Femur (tissue), 1 donor: ENCODE data around the gene H2BW1.
"Not testable (repeated sequence)": the region's sequence is repeated elsewhere in the genome, so short reads cannot be mapped to it uniquely, and the experiment has no call there.

ENCODE experiments used
- DNase-seq: peaks from one replicate; pipeline ENCODE4 v3.0.0-alpha.2; 2017

H2BW1 gene, protein sequence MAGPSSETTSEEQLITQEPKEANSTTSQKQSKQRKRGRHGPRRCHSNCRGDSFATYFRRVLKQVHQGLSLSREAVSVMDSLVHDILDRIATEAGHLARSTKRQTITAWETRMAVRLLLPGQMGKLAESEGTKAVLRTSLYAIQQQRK

DNA sequence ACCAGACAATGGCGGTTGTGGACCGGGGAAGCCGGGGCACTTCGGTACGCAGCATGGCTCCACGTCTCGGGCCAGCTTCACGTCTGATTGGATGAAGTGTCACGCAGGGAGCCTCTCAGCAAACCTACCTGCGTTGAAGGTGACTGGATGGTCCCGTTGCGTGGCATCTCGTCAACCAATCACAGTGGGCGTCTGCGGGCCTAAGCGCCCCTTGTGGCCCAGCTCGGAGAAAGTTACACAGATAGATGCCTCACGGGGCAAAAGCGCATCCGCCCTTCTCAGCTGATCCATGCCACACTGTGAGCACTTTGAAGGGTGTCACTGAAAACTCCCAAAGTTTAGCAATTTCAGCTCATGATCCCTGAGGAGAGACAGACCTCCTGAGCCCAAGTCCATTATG is at the start of gene H2BW1:
Gene H2BW1, minus strand, starts transcription at position 103 of the 400 bp plus-strand sequence. CDS start 132 bp downstream, outside the sequence.
- no peak for DNase-seq

DNA sequence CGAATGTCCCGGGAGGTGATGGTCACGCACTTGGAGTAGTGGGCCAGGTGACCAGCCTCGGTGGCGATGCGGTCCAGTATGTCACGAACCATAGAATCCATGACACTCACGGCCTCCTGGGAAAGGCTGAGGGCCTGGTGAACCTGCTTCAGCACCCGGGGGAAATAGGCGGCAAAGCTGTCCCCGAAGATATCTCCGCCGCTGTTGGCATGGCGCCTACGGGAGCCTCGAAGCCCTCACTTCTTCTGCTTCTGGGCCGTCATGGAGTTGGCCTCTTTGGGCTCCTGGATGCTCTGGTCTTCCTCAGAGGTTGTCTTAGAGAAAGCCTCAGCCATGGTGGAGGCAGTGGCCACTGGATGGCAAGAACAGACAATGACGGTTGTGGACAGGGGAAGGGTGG is 49.1 kb upstream of the H2BW1 start:
- DNase-seq: not testable (repeated sequence)

DNA sequence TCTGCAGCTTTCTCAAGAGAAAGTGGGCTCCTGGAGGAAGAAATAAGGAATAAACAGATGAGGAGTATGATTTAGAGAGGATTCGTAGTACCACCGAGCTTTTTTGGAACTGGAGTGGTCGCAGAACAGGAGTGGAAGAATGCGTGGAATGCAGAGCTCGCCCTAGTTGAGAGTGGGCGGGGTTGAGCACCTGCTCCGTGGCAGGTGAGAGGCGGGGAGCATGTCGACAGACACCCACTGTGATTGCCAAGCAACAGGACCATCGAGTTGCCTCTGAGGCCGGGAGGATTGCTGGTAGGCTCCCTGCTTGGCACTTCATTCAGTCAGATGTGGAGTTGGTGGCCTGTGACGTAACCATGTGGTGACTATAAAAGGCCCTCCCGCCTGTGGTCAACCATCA is 41.4 kb upstream of the H2BW1 start:
- not testable (repeated sequence) for DNase-seq

DNA sequence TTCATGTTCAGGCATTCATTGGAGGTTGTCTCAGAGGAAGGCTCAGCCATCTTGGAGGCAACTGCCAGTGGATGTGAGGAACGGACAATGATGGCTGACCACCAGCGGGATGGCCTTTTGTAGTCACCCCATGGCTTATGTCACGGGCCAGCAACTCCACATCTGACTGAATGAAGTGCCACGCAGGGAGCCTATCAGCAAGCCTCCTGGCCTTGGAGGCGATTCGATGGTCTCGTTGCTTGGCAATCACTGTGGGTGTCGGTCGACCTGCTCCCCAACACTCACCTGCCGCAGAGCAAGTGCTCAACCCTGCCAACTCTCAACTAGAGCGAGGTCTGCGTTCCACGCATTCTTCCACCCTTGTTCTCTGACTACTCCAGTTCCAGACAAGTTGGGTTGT is 33.7 kb upstream of the H2BW1 start:
- no peak for DNase-seq

DNA sequence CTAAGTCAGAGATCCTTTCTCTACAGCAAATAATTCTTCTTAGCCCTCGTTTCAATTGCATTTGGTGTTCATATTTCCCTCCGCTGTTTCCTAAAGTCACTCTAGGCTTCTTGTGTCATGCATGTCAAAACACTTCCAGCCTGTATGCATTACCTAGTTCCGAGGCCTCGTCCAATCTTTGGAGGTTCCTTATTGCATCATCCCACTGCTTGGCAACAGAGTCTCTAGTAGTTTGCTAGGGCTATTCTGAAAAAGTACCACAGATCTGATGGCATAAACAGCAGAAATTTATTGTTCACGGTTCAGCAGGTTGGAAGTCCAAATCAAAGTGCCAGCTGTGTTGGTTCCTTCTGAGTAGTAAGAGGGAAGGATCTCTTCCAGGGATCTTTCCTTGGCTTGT is 32.1 kb upstream of the H2BW1 start:
- DNase-seq: no peak

DNA sequence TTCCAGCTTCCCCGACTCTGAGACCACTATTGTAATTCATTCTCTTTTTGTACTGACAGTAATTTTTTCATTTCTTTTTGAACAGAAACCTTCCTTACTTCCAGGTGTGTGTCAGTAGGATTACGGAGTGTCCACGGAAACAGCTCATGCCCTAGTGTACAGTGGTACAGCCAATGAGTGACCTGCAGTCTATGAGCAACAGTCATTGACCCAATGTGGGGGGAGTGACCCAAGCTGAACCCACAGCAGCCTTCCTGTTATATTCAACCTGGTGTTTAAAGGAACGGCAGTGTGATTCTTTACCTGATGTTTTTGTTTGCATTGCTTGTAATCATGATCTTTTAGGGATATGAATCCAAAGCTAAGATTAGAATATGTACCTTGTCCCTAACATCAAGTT is 27.5 kb upstream of the H2BW1 start:
- DNase-seq: no peak

DNA sequence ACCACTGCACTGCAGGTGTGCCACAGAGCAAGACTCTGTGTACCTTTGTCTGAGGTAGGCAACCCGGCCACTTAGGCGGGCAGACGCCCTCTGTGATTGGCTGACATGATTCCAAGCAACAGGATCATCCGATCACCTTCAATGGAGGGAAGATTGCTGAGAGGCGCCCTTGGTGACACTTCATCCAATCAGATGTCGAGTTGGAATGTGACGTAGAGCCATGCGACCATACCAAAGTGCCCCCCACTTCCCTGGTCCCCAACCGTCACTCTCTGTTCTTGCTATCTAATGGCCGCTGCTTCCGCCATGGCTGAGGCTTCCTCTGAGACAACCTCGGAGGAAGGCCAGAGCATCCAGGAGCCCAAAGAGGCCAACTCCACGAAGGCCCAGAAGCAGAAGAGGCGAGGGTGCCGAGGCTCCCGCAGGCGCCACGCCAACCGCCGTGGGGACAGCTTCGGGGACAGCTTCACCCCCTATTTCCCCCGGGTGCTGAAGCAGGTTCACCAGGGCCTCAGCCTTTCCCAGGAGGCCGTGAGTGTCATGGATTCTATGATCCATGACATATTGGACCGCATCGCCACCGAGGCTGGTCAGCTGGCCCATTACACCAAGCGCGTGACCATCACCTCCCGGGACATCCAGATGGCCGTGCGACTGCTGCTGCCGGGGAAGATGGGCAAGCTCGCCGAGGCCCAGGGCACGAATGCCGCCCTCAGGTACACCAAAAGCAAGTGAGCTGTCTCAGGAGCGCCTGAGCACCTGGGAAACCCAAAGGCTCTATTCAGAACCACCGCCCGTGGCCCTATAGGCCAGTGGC is 26.4 kb upstream of the H2BW1 start, which contains the start of gene H2BW2:
Gene H2BW2, plus strand, starts transcription at position 268 of the 817 bp plus-strand sequence. Its CDS starts 39 bp downstream, at position 307.
- no peak for DNase-seq

DNA sequence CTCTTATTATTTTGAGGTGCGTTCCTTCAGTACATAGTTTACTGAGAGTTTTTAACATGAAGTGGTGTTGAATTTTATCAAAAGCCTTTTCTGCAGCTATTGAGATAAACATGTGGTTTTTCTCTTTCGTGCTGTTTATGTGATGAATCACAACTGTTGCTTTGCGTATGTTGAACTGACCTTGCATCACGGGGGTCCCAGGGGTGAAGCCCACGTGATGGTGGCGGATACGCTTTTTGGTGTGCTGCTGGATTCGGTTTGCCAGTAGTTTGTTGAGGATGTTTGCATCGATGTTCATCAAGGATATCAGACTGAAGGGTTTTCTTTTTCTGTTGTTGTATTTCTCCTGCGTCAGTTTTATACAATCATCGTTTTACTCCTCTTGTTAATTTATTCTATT is 4.6 kb upstream of the H2BW1 start:
- no peak for DNase-seq

DNA sequence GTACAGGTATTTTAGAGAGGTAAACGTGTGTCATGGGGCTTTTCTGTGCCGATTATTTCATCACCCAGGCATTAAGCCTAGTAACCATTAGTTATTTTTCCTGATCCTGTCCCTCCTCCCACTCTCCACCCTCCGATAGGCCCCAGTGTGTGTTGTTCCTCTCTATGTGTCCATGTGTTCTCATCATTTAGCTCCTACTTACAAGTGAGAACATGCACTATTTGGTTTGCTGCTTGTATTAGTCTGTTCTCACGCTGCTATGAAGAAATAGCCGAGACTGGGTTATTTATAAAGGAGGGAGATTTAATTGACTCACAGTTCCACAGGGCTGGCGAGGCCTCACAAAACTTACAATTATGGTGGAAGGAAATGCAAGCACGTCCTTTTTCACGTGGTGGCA is 2.1 kb upstream of the H2BW1 start:
- not testable (repeated sequence) for DNase-seq

DNA sequence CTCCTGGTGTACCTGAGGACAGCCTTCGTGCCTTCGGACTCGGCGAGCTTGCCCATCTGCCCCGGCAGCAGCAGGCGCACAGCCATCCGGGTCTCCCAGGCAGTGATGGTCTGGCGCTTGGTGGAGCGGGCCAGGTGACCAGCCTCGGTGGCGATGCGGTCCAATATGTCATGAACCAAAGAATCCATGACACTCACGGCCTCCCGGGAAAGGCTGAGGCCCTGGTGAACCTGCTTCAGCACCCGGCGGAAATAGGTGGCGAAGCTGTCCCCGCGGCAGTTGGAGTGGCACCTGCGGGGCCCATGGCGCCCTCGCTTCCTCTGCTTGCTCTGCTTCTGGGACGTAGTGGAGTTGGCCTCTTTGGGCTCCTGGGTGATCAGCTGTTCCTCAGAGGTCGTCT is 350 bp downstream of the H2BW1 start:
- no peak for DNase-seq

DNA sequence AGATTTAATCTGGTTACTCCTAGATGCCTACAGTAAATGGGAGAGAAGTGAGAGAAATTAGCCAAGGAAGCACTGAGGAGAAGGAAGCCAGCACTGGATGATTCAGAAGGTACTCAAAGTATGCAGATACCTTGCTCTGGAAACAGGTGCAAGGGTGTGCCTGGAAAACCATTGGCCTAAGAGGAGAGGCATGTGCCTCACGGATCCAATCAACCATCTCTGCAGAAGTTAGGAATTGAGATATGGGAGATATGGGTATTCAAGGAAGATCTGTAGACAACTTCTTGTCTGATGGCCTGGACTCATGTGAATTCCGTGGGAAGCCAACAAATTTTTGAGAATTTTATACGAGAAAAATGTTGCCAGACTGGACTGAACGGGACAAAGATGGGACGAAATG is 4.7 kb downstream of the H2BW1 start:
- DNase-seq: no peak

DNA sequence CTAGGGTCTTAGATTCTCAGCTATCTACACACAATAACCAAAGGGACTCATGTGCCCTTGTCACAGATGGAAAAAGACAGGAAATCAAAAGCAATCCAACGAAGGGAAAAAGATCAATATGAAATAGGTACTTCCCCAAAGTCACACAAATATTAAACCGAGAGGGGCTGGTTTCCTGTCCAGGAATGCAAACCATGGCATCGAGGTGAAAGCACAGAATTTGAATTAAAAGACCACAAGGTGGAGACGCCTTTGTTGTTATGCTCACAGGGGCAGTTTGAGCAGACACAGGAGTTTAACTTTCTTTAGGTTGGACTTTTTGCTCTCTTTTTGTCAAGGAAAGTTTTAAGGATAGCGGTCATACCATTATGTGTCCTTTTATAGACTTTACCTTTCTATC is 14.3 kb downstream of the H2BW1 start:
- DNase-seq: no peak

DNA sequence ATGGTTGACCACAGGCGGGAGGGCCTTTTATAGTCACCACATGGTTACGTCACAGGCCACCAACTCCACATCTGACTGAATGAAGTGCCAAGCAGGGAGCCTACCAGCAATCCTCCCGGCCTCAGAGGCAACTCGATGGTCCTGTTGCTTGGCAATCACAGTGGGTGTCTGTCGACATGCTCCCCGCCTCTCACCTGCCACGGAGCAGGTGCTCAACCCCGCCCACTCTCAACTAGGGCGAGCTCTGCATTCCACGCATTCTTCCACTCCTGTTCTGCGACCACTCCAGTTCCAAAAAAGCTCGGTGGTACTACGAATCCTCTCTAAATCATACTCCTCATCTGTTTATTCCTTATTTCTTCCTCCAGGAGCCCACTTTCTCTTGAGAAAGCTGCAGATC is 30.0 kb downstream of the H2BW1 start:
- not testable (repeated sequence) for DNase-seq

DNA sequence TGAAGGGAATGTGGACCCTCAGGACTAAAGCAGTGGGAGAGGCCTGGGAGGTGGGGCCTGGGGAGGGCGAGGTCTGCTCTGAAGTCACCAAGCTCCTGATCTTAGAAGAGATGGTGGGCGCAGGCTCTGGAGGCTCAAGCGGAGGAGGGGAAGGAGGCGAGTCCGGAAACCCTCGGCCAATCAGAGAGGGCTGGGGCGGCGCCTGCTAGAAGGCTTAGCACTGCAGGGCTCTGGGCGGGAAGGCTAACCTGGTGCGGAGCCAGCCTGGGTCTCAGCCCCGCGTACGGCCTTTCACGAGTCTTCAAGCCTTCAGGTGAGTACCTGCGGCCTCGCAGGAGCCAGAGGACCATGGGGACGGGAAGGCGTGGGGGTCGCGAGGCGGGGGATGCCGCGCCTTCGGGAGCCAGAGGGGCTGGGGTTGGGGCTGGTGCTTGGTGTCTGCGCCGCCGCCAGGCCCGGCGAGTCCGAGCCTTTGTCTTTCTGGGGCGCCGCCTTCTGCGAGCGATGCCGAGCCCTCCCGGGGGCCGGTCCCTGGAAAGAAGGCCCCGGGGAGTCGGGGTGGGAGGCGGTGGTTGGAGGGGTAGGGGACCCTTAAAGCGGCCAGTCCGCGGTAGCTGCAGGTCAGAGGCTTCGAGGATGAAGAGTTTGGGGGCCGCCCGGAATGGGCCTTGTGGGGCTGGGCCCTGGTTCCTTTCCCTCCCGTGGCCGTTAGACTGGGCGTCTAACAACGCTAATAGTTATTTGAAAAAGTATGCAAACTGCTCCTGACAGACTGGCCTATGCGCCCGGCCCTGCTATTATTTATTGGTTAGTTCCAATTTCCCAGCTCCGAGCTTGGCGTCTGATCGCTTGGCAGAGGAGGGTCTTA is 50.9 kb downstream of the H2BW1 start, which contains the start of gene TMSB15B:
Gene TMSB15B, plus strand, starts transcription at position 217 of the 868 bp plus-strand sequence.
- not testable (repeated sequence) for DNase-seq
